Panc1 (cell line): ENCODE measurements around the gene FLACC1. TPM values are rescaled to one million over a fixed set of nuclear protein-coding genes. Genes with fewer than 3 reads are reported as not detected.

Experiments used
- ATAC-seq: fragments of 200-7000 bp; cut with Tn5 transposase; 2 replicates; pipeline ENCODE4 v1.9.1; 2020; ENCODE audit warnings: mild to moderate bottlenecking, moderate library complexity
- BruUV-seq: library from RNA; stranded (reverse); fragments of 400-500 nt; replicated peaks from 2 replicates; lab custom pipeline; 2021; lab: Mats Ljungman, UMichigan
- CTCF ChIA-PET: fragments of 300-600 bp; sonication (Branson Sonifier 250); formaldehyde crosslinking; loops from one replicate; lab custom pipeline; 2022; ENCODE audit warnings: antibody characterized with exemption; lab: Charles Lee
- POLR2A ChIA-PET: fragments of 300-600 bp; sonication (Branson Sonifier 250); formaldehyde crosslinking; loops from one replicate; lab custom pipeline; 2022; ENCODE audit warnings: antibody characterized with exemption; lab: Charles Lee
- DNase-seq: peaks from one replicate; pipeline ENCODE4 v3.0.0-alpha.2; 2010; ENCODE audit warnings: low read depth, low spot score
- H3K27ac ChIP-seq: 2 replicates; pipeline ENCODE4 v1.5.1; 2011; ENCODE audit warnings: mild to moderate bottlenecking, low read length, inconsistent platforms
- H3K27me3 ChIP-seq: fragments of 200-500 bp; sonication (Bioruptor generic); 2 replicates; pipeline ENCODE4 v1.6.0; 2014; ENCODE audit warnings: low read length, inconsistent platforms; ENCODE audit not compliant: control insufficient read depth, insufficient read depth
- H3K36me3 ChIP-seq: fragments of 200-500 bp; sonication (Bioruptor generic); 2 replicates; pipeline ENCODE4 v1.5.1; 2014; ENCODE audit warnings: inconsistent platforms, mild to moderate bottlenecking, low read length, moderate library complexity; ENCODE audit not compliant: control insufficient read depth, insufficient read depth
- H3K4me1 ChIP-seq: 2 replicates; pipeline ENCODE4 v1.5.1; 2011; ENCODE audit warnings: inconsistent platforms, mild to moderate bottlenecking, low read length, moderate library complexity; ENCODE audit not compliant: control insufficient read depth, insufficient read depth
- H3K4me3 ChIP-seq, 2 experiments: 2 replicates each; pipeline ENCODE4 v1.5.1; 2011 to 2012; ENCODE audit warnings: low read depth in 2 of 2, low read length in 2 of 2, mild to moderate bottlenecking in 2 of 2, inconsistent platforms in 1 of 2, moderate library complexity in 1 of 2
- H3K9me3 ChIP-seq: fragments of 200-500 bp; sonication (Bioruptor generic); 2 replicates; pipeline ENCODE4 v1.5.1; 2014; ENCODE audit warnings: low read depth, mild to moderate bottlenecking, inconsistent platforms, low read length, moderate library complexity; ENCODE audit not compliant: control insufficient read depth, insufficient read depth
- POLR2AphosphoS5 ChIP-seq: IDR thresholded peaks from 2 replicates; pipeline ENCODE4 v1.6.1; 2012; ENCODE audit warnings: mild to moderate bottlenecking, low read depth, low read length, moderate library complexity
- SIN3A ChIP-seq: IDR thresholded peaks from 2 replicates; pipeline ENCODE4 v1.6.1; 2012; ENCODE audit warnings: low read depth, mild to moderate bottlenecking, low read length, moderate library complexity, borderline replicate concordance; ENCODE audit not compliant: insufficient read depth
- TCF7L2 ChIP-seq: IDR thresholded peaks from 2 replicates; pipeline ENCODE4 v1.6.1; 2011; ENCODE audit warnings: mild to moderate bottlenecking, low read depth, low read length, inconsistent platforms
- in situ Hi-C: cut with HindIII; loops from 2 replicates; pipeline ENCODE4 v1.10.0; 2016; ENCODE audit warnings: low sequenced_read_pairs, low pct_unique_long_range_greater_than_20kb
- intact Hi-C: fragments of 100-400 bp; cut with micrococcal nuclease; formaldehyde crosslinking; loops from one replicate; pipeline ENCODE4 v1.10.0; 2022; ENCODE audit not compliant: unreplicated experiment
- total RNA-seq: library from RNA; stranded (reverse); gene quantifications from one replicate; pipeline ENCODE4 v1.2.1, GENCODE V29; 2021; ENCODE audit not compliant: unreplicated experiment
- TF ChIP-seq, protein P1 (sequence below): fragments of 450-650 bp; IDR thresholded peaks from 2 replicates; pipeline ENCODE4 v1.5.1; 2017; ENCODE audit warnings: mild to moderate bottlenecking
- TF ChIP-seq, protein P2 (sequence below), 2 experiments: IDR thresholded peaks; 2 replicates each; pipeline ENCODE4 v1.6.1; 2011 to 2012; ENCODE audit warnings: low read depth in 2 of 2, control low read depth in 1 of 2, low read length in 1 of 2, mild to moderate bottlenecking in 1 of 2, moderate library complexity in 1 of 2; ENCODE audit not compliant: insufficient read depth in 1 of 2

The FLACC1 gene
- total RNA-seq, 1 experiment from 2014 or later = 0.39 TPM

DNA sequence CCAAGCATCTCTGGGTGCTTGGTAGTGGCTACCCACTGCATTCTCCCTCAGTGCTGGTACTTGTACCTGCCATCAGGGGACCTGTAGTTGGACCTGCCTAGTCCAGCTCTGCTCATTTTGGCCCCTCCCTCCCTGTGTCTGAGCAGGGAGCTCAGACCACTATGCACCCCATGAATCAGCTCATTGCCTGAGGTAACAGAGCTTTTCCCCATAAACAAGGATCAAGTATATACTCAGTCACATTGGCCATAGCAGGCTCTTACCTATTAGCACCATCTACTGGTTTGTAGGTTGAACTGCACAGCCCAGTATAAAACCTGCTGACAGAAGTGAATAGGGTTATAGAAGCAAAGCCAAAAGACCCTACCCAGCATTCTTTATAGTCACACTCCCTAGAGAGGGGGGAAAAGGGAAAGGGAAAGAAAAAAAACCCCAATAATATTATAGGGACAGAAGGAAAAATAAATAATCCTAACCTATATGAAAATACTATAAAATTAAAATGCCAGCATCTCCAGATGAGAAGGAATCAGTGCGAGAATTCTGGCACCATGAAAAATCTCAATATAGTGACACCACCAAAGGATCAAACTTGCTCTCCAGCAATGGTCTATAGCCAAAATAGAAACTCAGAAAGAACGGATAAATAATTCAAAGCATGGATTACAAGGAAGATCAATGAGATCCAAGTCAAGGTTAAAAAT is 6.9 kb upstream of the FLACC1 start:
- Histone ChIP-seq H3K9me3 (no peaks in the 10 kb centered on the region), H3K27ac (no peak overlapping the region), H3K4me1 (no peaks in the 10 kb centered on the region), H3K4me3 (no peak overlapping the region), H3K36me3 (no peaks in the 10 kb centered on the region), H3K27me3 (no peaks in the 10 kb centered on the region)
- ATAC-seq = peak; percentile 80
- ChIA-PET CTCF (no interaction called here), POLR2A (no interaction called here)
- intact Hi-C loops = loop anchor here (1.0 kb wide), 1 partner anchor 129 kb away; no protein-coding TSS in a partner anchor
- DNase-seq = peak; percentile 42
- TF ChIP-seq POLR2AphosphoS5 = no peak
- TF ChIP-seq, protein P1, sequence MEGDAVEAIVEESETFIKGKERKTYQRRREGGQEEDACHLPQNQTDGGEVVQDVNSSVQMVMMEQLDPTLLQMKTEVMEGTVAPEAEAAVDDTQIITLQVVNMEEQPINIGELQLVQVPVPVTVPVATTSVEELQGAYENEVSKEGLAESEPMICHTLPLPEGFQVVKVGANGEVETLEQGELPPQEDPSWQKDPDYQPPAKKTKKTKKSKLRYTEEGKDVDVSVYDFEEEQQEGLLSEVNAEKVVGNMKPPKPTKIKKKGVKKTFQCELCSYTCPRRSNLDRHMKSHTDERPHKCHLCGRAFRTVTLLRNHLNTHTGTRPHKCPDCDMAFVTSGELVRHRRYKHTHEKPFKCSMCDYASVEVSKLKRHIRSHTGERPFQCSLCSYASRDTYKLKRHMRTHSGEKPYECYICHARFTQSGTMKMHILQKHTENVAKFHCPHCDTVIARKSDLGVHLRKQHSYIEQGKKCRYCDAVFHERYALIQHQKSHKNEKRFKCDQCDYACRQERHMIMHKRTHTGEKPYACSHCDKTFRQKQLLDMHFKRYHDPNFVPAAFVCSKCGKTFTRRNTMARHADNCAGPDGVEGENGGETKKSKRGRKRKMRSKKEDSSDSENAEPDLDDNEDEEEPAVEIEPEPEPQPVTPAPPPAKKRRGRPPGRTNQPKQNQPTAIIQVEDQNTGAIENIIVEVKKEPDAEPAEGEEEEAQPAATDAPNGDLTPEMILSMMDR = peak; percentile 86
- TF ChIP-seq SIN3A = no peak
- in situ Hi-C loops = no loop called here
- no TSS peak for BruUV-seq

DNA sequence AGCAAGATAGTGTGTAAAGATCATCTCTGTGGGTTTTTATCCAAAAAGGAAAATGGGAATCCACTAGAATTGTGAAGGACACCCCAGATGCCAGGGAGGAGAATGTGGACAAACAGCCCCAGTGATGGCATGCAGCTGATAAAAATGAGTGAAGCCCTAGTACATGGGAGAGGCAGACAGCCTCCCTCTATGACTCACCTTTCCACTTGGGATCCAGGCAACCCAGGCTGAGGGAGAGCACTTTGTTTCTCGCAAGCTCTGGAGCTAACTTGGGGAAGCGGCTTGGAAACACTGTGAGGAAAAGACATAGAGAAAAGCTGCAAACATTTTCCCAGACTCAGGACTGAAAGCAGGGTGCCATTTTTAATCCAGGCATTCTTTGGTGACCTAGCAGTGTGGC is 5.3 kb upstream of the FLACC1 start:
- POLR2A ChIA-PET = no interaction called here
- H3K4me1 ChIP-seq = no peaks in the 10 kb centered on the region
- intact Hi-C loops = no loop called here
- DNase-seq (no peak), ATAC-seq (no peak)
- H3K27me3 ChIP-seq = no peaks in the 10 kb centered on the region
- H3K4me3 ChIP-seq = no peak overlapping the region
- TF ChIP-seq SIN3A (no peak), POLR2AphosphoS5 (no peak), TCF7L2 (no peak)
- TF ChIP-seq, protein P1 = no peak
- TF ChIP-seq, protein P2, sequence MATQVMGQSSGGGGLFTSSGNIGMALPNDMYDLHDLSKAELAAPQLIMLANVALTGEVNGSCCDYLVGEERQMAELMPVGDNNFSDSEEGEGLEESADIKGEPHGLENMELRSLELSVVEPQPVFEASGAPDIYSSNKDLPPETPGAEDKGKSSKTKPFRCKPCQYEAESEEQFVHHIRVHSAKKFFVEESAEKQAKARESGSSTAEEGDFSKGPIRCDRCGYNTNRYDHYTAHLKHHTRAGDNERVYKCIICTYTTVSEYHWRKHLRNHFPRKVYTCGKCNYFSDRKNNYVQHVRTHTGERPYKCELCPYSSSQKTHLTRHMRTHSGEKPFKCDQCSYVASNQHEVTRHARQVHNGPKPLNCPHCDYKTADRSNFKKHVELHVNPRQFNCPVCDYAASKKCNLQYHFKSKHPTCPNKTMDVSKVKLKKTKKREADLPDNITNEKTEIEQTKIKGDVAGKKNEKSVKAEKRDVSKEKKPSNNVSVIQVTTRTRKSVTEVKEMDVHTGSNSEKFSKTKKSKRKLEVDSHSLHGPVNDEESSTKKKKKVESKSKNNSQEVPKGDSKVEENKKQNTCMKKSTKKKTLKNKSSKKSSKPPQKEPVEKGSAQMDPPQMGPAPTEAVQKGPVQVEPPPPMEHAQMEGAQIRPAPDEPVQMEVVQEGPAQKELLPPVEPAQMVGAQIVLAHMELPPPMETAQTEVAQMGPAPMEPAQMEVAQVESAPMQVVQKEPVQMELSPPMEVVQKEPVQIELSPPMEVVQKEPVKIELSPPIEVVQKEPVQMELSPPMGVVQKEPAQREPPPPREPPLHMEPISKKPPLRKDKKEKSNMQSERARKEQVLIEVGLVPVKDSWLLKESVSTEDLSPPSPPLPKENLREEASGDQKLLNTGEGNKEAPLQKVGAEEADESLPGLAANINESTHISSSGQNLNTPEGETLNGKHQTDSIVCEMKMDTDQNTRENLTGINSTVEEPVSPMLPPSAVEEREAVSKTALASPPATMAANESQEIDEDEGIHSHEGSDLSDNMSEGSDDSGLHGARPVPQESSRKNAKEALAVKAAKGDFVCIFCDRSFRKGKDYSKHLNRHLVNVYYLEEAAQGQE (IDR thresholded peaks at IDR 0.05; ENCODE audit: insufficient read depth in 1 of 2, low read depth in 2 of 2, low read length in 1 of 2) = no peak
- no peak overlapping the region for H3K27ac ChIP-seq
- BruUV-seq = no TSS peak
- CTCF ChIA-PET = no interaction called here
- H3K36me3 ChIP-seq = no peaks in the 10 kb centered on the region
- in situ Hi-C loops = no loop called here
- no peaks in the 10 kb centered on the region for H3K9me3 ChIP-seq
